Muscle of back (tissue), 11 donors: ENCODE measurements around the gene PEX10. TPM values are rescaled to one million over a fixed set of nuclear protein-coding genes. Genes with fewer than 3 reads are reported as not detected.
A peak's percentile ranks its signal among the peaks of the same experiment; 100 is the strongest.
"Not testable (repeated sequence)": the region's sequence is repeated elsewhere in the genome, so short reads cannot be mapped to it uniquely, and the experiment has no call there.

Experiments used
- DNase-seq, 3 donors: peaks; one replicate each; pipeline versions ENCODE4 v3.0.0 to v3.0.0-alpha.2; 2013
- polyA plus RNA-seq, 10 donors: library from polyadenylated mRNA; unstranded; fragments of 120-200 nt; gene quantifications; one replicate each; pipeline ENCODE4 v1.2.1, GENCODE V29; 2013; ENCODE audit not compliant: insufficient read length in 10 of 10

The PEX10 gene
- polyA plus RNA-seq, 10 donors, result 14.4 to 19.9 (median 17.5) TPM

DNA sequence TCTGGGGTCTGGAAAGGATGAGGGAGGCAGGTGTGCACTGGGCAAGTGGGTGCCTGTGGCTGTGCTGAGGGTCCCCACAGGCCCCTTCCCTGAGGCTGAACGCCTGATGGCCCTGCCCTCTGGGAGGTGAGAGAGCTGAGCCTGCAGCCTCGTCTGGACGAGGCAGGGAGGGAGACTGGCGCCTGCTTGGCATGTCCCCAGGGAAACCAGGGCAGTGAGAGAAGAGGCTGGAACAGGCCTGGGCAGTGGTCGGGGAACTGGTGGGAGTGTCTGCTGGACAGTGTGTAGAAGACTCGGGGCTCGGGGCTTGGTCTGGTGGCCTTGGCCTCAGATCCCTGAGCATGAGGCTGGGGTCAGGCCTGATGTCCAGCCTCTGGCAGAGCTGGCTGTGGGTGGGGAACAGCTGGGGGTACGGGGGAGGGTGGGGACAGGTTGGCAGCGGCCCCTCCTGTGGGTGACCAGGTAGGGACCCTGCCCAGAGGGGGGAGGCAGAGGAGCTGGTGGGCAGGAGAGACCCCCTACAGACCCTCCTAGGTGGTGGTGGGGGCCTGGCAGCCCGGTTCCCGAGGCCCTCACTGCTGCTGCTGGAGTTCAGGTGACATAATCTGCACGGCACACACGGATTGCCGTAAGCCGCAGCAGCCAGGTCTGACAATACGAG lies 32.9 kb upstream of the PEX10 start:
- no peak for DNase-seq

DNA sequence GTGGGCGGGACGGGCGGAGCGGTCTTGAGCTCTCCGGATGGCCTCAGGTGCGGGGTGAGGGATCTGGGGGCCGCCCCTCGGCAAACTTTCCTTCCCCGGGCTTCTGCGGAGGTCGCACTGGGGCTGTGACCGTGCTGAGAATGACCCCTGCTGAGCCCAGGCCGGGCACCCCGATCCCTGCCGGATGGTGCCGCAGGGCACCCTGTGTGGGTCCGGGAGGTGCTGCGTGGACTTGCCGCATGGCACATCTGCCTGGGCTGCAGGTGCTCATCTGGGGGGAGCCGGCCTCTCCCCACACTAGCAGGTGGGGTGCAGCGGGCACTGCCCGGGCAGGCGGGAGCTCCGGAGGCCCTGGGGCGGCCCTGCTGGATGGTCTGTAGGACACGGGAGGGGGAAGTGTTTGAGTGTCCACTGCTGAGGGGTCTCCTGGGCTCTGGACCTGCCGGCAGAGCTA lies 31.8 kb upstream of the PEX10 start:
- DNase-seq, result no peak

DNA sequence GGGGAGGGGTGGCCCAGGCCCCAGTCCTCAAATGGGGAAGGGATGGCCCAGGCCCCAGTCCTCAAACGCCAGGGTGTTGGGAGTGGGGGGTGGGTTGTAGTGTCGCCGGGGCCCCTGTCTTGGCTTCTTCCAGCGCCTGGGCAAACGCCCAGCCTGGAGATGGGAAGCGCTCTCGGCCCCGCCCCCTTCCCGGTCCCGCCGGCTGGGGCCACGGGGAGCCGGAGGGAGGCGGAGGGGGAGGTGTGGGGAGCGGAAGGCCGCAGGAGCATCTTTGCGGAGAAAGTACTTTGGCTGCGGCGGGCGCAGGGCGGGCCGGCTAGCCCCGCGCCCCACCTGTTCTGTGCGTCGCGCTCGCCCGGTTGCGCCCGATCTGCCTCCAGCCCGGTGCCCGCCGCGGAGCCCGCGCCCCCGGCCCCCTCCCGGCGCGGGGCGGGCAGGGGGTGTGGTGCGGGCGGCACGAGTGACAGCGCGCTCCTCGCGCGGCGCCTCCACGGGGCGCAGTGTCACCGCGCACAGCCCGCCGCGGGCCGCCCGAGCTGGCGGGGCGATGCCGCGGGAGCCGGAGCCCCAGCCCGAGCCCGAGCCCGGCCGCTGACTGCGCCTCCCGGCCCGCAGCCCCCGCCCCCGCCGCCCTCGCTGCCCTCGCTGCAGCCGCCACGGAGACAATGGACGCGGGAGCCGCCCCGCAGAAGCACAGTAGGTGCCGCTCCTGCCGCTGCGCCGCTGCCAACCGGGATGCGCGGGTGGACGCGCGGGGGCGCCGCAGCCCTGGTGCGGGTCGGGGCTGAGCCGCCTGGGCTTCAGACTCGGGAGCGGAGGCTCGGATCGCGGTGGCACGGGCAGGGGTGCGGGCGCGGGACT lies 31.1 kb upstream of the PEX10 start:
- DNase-seq, result peak in 1 of 3 donors; percentile 29

DNA sequence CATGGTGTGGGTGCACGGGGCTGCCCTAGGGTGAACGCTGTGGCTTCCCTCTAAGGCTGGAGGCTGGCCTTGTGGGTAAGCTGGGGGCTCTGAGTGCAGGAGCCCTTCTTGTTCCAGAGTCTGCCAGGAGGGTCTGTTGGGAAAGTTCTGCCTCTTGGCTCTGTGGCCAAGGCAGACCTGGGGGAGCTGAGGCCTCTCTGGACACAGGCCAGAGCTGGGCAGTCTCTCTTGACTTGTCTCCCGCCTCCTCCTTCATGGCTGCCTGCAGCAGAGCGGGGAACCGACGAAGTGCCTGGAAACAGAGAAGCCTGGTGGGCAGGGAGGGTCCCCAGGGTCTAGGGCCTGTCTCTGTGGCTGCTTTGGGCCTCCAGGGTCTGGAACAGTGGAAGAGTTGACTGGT lies 30.3 kb upstream of the PEX10 start:
- no peak for DNase-seq

DNA sequence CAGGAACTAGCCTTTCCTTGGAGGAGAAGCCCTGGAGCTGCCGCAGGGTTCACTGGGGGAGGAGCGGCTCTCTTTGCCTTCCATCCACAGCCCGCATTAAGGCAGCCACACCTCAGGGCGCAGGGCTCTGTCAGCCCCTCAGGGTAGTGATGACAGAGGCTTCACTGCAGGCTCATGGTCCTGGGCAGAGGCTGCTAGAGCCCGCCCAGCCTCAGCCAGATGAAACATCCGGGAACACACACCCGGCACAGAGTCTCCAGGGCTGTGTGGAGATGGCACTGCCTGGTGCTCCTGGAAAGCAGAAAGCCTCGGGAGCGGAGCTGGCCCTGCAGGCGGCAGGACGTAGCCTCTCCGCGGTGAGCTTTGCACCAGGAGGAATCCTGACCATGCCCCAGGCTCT lies 29.4 kb upstream of the PEX10 start:
- DNase-seq, result no peak

DNA sequence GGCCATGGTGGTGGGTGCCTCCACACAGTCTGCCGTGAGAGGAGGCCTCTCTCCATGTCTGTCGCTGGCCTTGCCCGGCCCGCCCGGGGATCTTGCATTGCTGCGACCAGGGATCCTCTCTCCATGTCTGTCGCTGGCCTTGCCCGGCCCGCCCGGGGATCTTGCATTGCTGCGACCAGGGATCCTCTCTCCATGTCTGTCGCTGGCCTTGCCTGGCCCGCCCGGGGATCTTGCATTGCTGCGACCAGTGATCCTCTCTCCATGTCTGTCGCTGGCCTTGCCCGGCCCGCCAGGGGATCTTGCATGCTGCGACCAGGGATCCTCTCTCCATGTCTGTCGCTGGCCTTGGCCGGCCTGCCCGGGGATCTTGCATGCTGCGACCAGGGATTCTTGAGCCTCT lies 28.0 kb upstream of the PEX10 start:
- not testable (repeated sequence) for DNase-seq

DNA sequence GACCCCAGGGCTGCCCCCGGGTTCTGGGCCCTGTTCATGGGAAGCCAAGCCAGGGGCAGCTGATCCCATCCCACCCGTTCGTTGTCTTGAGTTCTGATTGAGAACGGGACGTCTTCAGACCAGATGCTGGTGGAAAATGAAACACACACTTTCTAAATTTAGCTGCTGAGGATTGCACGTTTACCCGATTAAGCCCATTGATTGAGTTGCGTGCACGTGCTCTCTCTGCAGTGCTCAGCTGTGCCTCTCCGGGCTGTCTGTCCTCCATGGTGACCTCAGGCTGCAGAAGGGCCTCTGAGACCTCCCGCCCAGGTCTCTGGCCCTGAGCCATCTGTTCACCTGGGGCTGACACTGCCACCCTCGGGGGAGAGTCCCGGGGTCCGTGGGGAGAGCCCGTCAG lies 27.0 kb upstream of the PEX10 start:
- DNase-seq, result no peak

DNA sequence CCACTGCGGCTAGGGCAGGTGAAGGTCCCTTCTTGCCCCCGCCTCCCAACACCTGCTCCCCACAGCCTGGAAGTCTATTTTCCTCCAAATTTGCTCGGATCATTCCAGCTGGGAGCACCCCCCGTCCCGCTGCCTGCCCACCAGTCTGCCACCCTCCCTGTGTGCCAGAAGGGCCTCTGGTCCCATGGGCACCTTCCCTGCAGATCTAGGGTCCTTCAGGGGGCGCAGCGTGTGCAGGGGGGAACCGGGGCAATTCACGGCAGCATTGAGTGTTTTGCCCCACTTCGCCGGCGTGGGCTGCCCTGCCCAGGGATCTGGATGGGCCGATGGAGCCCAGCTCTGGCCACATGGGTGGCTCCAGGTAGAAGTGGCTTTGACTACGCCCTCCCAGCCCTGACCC lies 26.3 kb upstream of the PEX10 start:
- no peak for DNase-seq

DNA sequence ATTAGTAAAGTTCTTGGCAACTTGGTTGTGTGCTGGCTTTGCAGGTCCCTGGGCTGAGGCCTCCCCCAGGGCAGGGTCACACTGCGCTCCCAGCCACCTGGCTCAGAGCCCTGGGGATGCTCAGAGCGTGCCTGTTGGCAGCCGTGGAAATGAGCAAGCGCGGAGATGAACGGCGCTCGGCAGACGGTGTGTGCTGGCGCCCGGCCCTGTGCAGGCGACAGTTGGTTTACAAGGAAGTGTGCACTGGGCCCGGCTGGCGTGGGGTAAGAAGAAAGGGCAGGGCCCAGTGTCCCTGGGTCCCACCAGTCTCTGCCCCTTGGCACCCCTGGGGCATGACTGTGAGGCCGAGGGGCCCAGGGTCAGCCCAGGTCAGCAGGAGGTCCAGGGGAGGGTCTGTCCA lies 25.7 kb upstream of the PEX10 start:
- no peak for DNase-seq

DNA sequence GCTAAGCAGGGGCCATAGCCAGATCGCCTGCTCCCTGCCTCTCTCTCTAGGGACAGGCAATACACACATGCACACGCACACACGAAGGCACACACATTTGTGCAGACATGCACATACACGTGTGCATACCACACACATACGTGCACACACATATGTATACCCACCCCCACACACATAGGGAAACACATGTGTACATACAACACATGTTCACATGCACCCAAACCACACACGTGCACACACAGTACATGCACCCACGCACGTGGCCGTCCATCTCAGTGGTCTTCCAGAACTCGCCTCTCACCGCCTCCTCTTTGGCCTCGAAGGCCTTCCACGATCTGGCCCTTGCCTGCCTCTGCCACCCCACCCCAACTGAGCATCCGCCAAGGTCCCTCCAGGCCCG lies 25.3 kb upstream of the PEX10 start:
- DNase-seq, result no peak

DNA sequence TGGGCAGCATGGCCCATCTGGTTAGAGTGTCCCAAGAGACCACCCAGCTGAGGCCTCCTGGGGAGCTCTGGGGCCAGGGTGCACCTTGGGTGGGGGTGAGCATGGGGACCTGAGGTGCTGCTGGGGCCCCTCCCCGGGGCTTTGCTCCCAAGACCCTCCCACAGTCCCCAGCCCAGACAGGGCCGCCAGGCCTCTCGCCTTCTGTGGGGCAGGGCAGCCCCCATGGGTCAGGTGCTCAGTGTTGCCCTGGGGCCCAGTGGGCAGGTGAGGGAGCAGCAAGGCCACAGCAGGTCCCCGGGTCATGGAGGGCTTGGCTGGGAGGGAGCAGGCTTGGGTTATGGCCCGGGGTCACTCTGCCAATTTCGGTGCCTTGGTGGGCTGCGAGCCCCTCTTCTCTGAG lies 24.5 kb upstream of the PEX10 start:
- no peak for DNase-seq

DNA sequence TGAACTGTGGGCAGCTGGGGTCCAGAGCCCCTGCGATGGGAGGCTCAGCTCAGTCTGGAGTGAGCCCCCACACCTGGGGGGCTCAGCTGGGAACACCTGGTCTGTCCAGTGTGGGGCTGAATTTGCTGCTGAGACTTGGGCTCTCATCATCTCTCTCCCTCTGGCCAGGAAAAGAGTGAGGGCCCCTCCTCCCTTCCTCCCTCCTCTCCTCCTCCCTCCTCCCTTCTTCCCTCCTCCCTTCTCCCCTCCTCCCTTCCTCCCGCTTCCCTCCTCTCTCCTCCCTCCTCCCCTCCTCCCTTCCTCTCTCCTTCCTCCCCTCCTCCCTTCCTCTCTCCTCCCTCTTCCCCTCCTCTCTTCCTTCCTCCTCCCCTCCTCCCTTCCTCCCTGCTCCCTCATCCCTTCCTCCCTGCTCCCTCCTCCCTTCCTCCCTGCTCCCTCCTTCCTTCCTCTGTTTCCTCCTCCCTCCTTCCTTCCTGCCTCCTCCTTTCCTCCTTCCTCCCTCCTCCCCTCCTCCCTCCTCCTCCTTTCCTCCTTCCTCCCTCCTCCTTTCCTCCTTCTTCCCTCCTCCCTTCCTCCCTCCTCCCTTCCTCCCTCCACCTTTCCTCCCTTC lies 23.5 kb upstream of the PEX10 start:
- no peak for DNase-seq

DNA sequence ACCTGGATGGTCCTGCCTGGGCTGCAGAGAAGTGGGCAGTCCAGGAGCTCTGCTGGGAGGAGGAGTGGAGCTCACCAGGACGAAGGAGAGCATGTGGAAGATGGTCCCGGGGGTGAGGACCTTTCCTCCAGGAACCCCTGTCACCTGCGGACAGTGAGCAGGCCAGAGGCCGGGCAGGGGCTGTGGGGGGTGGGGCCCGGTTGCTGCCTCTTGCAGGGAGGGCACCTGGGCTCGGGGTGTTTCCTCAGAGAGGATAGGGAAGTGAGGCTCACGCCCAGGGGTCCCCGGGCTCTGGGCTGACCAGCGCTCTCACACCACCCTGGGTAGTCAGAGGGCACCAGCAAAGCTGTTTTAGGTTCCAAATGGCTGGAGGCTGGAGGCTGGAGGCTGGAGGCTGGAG lies 22.7 kb upstream of the PEX10 start:
- DNase-seq, result no peak

DNA sequence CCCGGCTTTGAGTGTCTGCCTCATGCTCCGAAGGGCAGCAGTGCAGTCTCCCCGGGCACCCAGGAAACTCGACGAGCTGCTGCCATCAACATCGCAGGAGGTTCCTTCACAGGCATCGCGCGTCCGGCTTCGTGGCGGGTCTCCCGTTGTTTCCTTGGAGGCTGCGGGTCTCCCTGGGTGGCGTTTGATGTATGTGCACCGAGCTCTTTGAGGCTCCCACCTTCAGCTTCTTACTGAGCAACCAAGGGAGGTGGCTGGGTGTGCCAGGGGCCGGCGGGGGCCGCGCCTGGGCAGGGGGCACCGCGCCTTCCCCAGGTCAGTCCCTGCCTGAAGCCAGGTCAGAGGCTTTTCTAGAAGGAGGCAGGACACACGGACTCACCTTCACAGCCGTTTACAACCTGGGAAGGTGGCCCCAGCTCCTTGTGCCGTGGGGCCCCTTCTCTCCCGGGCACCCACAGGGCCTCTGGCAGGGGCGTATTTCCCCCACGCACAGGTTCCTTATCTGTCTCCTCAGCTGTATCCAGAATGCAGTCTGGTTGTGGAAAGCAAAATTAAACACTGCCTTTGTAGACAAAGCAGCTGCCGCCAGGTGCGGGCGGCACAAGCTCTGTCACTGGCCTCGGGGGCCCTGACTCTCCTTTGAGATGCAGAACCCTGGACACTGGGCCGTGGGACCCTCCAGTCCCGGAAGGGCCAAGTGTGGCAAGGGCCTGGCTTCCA lies 21.7 kb upstream of the PEX10 start:
- DNase-seq, result no peak

DNA sequence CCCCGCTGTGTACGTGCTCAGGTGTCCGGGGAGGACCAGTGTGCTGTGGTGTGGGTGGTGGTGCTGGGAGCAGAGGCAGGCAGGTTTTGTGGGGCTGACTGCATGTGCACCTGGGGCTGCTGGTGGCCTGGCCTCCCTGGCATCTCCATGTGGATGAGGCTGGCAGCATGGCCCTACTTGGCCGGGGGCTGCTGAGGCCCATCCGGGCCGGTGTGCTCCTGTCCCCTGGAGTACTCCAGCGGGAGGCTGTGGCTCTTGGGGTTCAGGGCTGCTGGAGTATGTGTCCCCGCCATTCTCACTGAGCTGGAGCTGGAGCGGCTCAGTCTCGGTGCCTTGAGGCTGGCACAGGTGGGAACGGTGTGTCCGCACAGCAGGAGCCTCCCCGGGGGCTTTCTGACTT lies 20.8 kb upstream of the PEX10 start:
- DNase-seq, result no peak

DNA sequence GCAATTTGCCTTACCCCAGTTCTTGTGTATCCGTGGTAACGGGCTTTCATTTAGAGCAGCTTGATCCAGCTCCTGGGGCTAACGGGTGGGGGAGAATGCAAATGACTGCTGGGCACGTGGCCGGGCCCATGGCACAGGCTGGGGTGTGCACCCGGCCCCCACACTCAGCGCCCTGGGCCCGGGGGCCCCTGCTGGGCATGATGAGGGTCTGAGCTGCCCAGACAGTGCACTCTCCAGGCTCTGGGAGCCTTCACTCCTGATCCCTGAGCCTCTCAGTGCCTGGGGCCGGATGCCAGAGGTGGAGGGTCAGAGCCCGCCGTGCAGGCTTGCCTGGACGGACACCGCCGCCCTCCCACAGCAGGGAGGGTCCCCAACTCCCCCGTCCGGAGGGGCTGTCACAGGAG lies 20.1 kb upstream of the PEX10 start:
- no peak for DNase-seq

DNA sequence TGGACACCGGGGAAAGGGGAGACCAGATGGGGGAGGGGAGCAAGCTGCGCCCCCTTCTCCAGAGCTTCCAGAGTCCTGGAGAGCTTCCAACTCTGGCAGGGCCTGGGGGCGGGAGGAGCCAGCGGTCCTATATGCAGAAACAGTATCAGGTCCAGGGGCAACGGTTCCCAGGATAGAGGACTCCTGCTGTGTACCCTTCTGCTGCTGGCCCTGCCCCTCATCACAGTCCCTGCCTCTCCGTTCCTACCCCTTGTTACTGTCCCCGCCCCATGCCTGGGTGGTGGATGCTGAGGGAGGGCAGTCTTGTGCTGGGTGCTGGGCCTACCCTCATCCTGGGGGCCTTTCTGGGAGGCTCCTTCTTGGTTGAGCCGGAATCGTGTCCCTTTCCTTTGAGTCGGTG lies 19.2 kb upstream of the PEX10 start:
- no peak for DNase-seq

DNA sequence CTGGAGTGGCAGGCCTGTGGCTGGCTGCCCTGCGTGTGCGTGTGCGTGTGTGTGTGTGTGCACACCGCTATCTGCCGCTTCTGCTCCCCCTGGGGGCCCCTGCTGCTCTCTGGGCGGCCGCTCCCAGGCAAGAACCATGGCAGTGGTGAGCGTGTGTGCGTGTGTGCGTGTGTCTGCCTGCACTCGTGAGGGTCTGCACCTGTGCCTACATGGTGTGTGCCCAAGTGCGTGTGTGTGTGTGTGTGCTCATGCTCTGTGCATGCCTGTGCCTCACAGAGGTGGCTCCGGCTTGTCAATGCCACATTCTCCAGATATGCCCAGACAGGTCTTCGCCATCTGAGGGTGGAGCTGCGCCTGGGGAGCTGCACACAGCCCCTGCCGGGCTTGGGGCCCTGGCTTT lies 18.7 kb upstream of the PEX10 start:
- no peak for DNase-seq

DNA sequence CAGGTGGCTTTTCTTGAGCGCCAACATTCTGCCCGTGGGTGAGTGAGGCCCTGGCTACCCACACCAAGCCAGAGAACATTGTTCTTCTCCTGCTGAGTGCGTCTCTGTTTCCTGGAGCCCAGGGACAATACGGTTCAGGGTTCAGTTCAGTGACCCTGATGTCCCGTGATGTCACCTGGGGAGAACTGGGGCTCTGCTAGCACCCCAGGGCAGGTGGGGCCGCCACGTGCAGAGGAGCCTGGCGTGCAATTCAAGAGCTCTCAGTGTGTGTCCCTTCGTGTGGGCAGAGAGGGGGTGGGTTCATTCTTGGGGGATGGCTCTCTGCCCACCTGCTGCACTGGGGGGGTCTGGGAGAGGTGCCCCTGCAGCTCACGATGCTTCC lies 18.2 kb upstream of the PEX10 start:
- DNase-seq, result no peak

DNA sequence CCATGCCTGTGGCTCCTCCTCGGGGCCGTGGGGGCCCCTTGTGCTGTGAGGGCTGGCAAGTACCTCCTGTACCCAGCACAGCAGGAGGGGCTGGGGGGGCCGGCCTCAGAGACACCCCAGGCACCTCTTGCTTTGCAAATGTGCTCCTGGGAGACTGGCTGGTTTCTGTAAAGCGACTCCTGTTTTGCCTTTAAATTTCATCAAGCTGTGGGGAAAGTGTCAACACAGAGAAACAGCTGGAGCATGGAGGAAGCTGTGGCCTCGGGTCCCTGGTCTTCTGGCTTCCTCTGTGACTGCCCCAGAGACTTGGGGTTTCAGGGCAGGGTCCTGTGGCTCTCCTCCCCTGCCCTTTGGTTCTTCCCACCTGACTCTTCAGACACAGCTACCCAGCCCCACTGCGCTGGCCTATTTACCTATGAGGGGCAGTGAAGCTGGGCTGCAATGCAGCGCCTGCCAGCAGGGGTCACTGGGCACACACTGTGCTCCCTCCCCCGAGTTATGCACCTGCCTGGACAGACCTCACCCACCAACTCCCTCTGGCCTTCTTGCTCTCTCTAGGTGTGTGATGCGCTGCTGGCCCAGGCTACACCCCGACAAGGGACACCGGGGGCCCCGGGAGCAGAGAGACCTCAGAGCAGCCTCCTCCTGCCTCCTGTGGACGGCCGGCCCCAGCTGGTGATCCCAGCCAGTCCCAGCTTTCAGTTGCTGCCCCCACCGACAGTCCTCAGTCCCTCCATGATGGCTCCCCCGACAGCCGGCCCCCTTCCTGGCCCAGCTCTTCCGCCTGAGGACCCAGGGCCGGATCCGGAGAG lies 17.6 kb upstream of the PEX10 start:
- no peak for DNase-seq

DNA sequence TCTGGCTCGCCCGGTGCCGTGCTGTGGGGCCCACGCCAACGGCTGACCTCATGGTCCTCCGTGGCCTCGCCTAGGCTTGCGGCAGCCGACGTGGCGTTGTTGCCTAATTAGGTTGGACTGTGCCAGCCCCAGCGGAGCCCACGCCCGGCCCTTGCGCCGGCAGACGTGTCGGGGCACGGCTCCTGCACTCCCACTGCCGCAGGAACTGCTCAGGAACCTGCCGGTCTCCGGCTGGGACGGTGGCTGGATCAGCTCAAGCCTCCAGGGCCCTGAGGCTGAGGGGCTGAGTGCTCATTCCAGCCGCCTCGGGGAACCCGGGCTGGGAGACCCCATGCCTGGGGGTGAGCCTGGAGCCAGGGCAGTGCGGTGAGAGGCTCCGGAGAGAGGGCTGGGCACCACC lies 16.1 kb upstream of the PEX10 start:
- no peak for DNase-seq

DNA sequence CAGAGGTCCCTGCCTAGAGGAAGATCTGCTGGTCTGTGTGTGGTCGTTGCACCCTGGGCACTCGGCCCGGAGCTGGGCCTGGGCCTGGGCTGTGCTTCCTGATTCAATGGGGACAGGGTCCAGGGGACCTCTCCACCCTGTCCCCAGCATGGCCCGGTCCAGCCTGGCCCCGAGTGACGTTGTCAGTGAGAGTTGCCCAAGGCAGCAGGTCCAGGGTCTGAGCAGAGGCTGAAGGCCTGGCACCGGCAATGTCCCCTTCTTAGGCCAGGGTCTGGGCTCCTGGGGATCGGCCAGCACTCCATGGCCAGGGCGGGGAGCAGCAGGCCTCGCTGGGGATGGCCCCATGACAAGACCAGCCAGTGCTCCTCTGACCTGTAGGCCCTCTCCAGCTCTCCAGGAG lies 15.6 kb upstream of the PEX10 start:
- no peak for DNase-seq
